Measurements from ENCODE around the gene TBX18.

DNA sequence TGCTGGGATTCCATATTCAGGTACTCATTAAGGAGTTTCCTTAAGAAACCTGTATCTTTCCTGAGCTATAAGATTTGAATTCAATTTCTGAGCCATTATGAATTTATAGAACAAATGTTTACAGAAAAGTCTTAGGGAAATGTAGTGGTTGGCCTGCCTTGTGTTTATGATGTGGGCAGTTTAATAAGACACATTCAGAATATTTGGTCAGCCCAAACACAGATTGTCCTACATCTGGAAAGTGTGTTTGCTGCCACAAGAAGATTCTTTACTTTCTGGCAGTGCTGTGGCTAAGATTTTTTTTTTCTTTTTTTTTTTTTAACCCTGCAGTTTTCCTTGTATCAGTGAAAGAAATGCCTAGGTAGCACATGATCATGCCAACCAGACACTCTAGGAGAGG lies 15.2 kb downstream of the TBX18 start:
- TF ChIP-seq, protein P1, sequence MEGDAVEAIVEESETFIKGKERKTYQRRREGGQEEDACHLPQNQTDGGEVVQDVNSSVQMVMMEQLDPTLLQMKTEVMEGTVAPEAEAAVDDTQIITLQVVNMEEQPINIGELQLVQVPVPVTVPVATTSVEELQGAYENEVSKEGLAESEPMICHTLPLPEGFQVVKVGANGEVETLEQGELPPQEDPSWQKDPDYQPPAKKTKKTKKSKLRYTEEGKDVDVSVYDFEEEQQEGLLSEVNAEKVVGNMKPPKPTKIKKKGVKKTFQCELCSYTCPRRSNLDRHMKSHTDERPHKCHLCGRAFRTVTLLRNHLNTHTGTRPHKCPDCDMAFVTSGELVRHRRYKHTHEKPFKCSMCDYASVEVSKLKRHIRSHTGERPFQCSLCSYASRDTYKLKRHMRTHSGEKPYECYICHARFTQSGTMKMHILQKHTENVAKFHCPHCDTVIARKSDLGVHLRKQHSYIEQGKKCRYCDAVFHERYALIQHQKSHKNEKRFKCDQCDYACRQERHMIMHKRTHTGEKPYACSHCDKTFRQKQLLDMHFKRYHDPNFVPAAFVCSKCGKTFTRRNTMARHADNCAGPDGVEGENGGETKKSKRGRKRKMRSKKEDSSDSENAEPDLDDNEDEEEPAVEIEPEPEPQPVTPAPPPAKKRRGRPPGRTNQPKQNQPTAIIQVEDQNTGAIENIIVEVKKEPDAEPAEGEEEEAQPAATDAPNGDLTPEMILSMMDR (IDR thresholded peaks at IDR 0.05; ENCODE audit: low read depth, low read length) = no peak
- TF ChIP-seq POLR2A (IDR thresholded peaks at IDR 0.05; ENCODE audit: extremely low read depth, insufficient read length) = no peak
- TF ChIP-seq, protein P2, sequence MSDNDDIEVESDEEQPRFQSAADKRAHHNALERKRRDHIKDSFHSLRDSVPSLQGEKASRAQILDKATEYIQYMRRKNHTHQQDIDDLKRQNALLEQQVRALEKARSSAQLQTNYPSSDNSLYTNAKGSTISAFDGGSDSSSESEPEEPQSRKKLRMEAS (IDR thresholded peaks at IDR 0.05; ENCODE audit: low read depth, low read length) = no peak
- no peak for TF ChIP-seq MYC (IDR thresholded peaks at IDR 0.05; ENCODE audit: low read depth, low read length)

Data from NB4 (cell line).